Measurements from ENCODE around the gene EEF2. TPM values are rescaled to one million over a fixed set of nuclear protein-coding genes. Genes with fewer than 3 reads are reported as not detected.

EEF2 gene
- polyA plus RNA-seq, 3 donors, result 264 to 836 (median 323) TPM

GRCh38 chr19:3970313-3970807, 14.9 kb downstream of the EEF2 start:
- Histone ChIP-seq H3K9ac (ENCODE audit: insufficient read depth, low read length, poor library complexity, severe bottlenecking) (peak overlapping the region; percentile 89), H3K4me2 (replicated peaks; ENCODE audit: extremely low read depth, low read length, poor library complexity, severe bottlenecking) (peak overlapping the region; percentile 77), H3K79me2 (ENCODE audit: insufficient read depth, low read length) (peaks cover 37% of the 10 kb centered on the region), H3K4me3 (replicated peaks in 1 of 3; ENCODE audit: low read depth in 2 of 3, low read length in 3 of 3) (peak overlapping the region; percentile 85 to 95 (median 94)), H3K9me3 (replicated peaks in 1 of 2; ENCODE audit: control insufficient read depth in 1 of 2, insufficient read depth in 1 of 2, low read length in 2 of 2) (no peaks in the 10 kb centered on the region), H3K36me3 (replicated peaks in 1 of 2; ENCODE audit: control insufficient read depth in 1 of 2, insufficient read depth in 2 of 2, low read length in 2 of 2) (peaks cover 39 to 47% of the 10 kb centered on the region in 2 donors), H3K4me1 (ENCODE audit: control insufficient read depth in 1 of 2, insufficient read depth in 2 of 2, low read length in 2 of 2) (peaks cover 11 to 20% of the 10 kb centered on the region in 2 donors), H4K20me1 (ENCODE audit: insufficient read depth, low read length) (peaks cover 38% of the 10 kb centered on the region), H2AFZ (ENCODE audit: insufficient read depth, low read depth, low read length, poor library complexity, severe bottlenecking) (peak overlapping the region; percentile 85), H3K27ac (ENCODE audit: low read depth in 1 of 2, low read length in 2 of 2) (peak overlapping the region; percentile 44 to 76), H3K27me3 (ENCODE audit: control insufficient read depth in 2 of 2, insufficient read depth in 2 of 2, low read length in 2 of 2) (no peaks in the 10 kb centered on the region)
- H3K27me3 Mint-ChIP-seq (ENCODE audit: low read depth in 3 of 3), result peaks cover 0 to 2% (median 2%) of the 10 kb centered on the region in 3 donors
- H3K4me3 Mint-ChIP-seq, result peak overlapping the region; percentile 88 to 93
- H3K27ac Mint-ChIP-seq, result peak overlapping the region; percentile 72 to 93 (median 81)
- 3% methylated on average over 21 of the region's 22 CpGs for WGBS (ENCODE audit: insufficient coverage)
- no peak for DNase-seq
- TF ChIP-seq, protein P1, sequence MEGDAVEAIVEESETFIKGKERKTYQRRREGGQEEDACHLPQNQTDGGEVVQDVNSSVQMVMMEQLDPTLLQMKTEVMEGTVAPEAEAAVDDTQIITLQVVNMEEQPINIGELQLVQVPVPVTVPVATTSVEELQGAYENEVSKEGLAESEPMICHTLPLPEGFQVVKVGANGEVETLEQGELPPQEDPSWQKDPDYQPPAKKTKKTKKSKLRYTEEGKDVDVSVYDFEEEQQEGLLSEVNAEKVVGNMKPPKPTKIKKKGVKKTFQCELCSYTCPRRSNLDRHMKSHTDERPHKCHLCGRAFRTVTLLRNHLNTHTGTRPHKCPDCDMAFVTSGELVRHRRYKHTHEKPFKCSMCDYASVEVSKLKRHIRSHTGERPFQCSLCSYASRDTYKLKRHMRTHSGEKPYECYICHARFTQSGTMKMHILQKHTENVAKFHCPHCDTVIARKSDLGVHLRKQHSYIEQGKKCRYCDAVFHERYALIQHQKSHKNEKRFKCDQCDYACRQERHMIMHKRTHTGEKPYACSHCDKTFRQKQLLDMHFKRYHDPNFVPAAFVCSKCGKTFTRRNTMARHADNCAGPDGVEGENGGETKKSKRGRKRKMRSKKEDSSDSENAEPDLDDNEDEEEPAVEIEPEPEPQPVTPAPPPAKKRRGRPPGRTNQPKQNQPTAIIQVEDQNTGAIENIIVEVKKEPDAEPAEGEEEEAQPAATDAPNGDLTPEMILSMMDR (IDR thresholded peaks at IDR 0.05), result no peak
- peaks cover 23 to 45% of the 10 kb centered on the region in 2 donors for H3K36me3 Mint-ChIP-seq
- H3K4me1 Mint-ChIP-seq, result peaks cover 16% of the 10 kb centered on the region
- H3K9me3 Mint-ChIP-seq, result no peaks in the 10 kb centered on the region
- intact Hi-C loops (cut with micrococcal nuclease), result loop anchor here in 1 of 2 donors (2.0 kb wide), 1 partner anchor 14 kb away; the partner anchor contains the start of gene EEF2

DNA sequence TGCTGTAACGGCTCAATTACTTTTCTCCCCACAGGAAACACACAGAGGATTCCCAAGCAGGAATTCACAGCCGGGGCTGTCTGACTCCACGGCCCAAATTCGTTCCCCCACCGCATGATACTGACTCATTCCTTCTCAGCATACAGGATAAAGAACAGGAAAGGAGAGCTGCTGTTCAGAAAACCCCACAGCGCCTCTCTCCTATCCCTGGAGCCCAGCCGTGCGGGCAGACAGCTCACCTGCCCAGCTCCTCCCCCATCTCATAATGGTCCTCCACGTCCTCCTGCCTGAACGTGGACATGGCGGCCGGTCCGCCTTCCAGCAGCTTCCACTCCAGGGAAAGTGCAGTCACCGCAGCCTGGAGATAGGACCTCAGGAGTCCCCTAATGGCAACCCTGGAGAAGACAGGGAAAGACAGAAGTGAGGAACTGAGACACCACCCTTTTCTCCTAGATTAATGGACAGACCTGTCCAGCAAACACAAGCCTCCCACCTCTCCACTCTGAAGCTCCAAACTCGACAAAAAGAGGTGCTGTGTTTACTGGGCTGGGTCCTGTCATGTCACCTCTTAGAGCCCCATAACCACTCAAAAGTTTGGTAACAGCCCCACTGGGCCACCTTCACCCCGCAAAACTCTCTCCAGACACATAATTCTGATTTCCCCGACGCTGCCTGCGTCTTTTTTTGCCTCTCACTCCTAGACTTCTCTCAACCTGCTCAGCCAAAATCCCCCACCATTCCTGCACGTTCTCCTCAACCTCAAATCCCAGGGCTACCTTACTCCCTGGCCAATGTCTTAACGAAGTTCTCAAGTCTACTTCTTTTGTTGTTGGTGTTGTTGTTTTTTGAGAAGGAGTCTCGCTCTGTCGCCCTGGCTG, 15.6 kb downstream of the EEF2 start:
- Histone ChIP-seq H3K4me3 (replicated peaks in 1 of 3; ENCODE audit: low read depth in 2 of 3, low read length in 3 of 3) (peak overlapping the region in 2 of 3 experiments; percentile 85 to 95), H3K27me3 (ENCODE audit: control insufficient read depth in 2 of 2, insufficient read depth in 2 of 2, low read length in 2 of 2) (no peaks in the 10 kb centered on the region), H2AFZ (ENCODE audit: insufficient read depth, low read depth, low read length, poor library complexity, severe bottlenecking) (no peak overlapping the region), H3K4me2 (replicated peaks; ENCODE audit: extremely low read depth, low read length, poor library complexity, severe bottlenecking) (peak overlapping the region; percentile 77), H3K4me1 (ENCODE audit: control insufficient read depth in 1 of 2, insufficient read depth in 2 of 2, low read length in 2 of 2) (peaks cover 11 to 20% of the 10 kb centered on the region in 2 donors), H4K20me1 (ENCODE audit: insufficient read depth, low read length) (peaks cover 38% of the 10 kb centered on the region), H3K9ac (ENCODE audit: insufficient read depth, low read length, poor library complexity, severe bottlenecking) (peak overlapping the region; percentile 89), H3K9me3 (replicated peaks in 1 of 2; ENCODE audit: control insufficient read depth in 1 of 2, insufficient read depth in 1 of 2, low read length in 2 of 2) (no peaks in the 10 kb centered on the region), H3K36me3 (replicated peaks in 1 of 2; ENCODE audit: control insufficient read depth in 1 of 2, insufficient read depth in 2 of 2, low read length in 2 of 2) (peaks cover 41 to 50% of the 10 kb centered on the region in 2 donors), H3K27ac (ENCODE audit: low read depth in 1 of 2, low read length in 2 of 2) (no peak overlapping the region), H3K79me2 (ENCODE audit: insufficient read depth, low read length) (peaks cover 37% of the 10 kb centered on the region)
- DNase-seq, result no peak
- TF ChIP-seq, protein P1 (IDR thresholded peaks at IDR 0.05), result no peak
- Mint-ChIP-seq H3K27ac (peak overlapping the region in 4 of 7 donors; percentile 26 to 92 (median 56)), H3K27me3 (ENCODE audit: low read depth in 3 of 3) (peaks cover 0 to 2% (median 2%) of the 10 kb centered on the region in 3 donors), H3K4me3 (peak overlapping the region; percentile 88 to 93), H3K4me1 (peaks cover 16% of the 10 kb centered on the region), H3K36me3 (peaks cover 28 to 48% of the 10 kb centered on the region in 2 donors), H3K9me3 (no peaks in the 10 kb centered on the region)
- 66% methylated on average over 15 of the region's 23 CpGs for WGBS (ENCODE audit: insufficient coverage)
- intact Hi-C loops (cut with micrococcal nuclease), result loop anchor here in 1 of 2 donors (2.0 kb wide), 1 partner anchor 15 kb away; the partner anchor contains the start of gene EEF2

All from CD14-positive monocyte (primary cell).